Measurements from ENCODE around the gene SLC26A9.
A peak's percentile ranks its signal among the peaks of the same experiment; 100 is the strongest.

SLC26A9 gene

DNA sequence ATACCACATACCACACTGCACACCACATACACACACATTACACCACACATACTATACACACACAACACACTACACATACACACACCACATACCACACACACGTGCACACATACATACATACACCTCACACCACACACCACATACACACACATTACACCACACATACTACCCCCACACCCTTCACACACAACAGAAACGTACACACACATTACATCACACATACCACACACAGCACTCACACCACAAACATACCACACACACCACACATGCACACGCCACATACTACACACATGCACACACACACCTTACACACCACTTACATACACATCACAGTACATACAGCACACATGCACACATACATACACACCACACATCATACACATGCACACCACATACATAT, 31.5 kb upstream of the SLC26A9 start:
- TF ChIP-seq, protein P1, sequence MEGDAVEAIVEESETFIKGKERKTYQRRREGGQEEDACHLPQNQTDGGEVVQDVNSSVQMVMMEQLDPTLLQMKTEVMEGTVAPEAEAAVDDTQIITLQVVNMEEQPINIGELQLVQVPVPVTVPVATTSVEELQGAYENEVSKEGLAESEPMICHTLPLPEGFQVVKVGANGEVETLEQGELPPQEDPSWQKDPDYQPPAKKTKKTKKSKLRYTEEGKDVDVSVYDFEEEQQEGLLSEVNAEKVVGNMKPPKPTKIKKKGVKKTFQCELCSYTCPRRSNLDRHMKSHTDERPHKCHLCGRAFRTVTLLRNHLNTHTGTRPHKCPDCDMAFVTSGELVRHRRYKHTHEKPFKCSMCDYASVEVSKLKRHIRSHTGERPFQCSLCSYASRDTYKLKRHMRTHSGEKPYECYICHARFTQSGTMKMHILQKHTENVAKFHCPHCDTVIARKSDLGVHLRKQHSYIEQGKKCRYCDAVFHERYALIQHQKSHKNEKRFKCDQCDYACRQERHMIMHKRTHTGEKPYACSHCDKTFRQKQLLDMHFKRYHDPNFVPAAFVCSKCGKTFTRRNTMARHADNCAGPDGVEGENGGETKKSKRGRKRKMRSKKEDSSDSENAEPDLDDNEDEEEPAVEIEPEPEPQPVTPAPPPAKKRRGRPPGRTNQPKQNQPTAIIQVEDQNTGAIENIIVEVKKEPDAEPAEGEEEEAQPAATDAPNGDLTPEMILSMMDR (conservative IDR thresholded peaks at IDR 0.05; ENCODE audit: control insufficient read depth, insufficient read depth, low read depth, low read length), result no peak
- no peak overlapping the region for H3K4me3 ChIP-seq (ENCODE audit: control insufficient read depth, low read depth, low read length)
- no peak for DNase-seq (ENCODE audit: low read depth)

DNA sequence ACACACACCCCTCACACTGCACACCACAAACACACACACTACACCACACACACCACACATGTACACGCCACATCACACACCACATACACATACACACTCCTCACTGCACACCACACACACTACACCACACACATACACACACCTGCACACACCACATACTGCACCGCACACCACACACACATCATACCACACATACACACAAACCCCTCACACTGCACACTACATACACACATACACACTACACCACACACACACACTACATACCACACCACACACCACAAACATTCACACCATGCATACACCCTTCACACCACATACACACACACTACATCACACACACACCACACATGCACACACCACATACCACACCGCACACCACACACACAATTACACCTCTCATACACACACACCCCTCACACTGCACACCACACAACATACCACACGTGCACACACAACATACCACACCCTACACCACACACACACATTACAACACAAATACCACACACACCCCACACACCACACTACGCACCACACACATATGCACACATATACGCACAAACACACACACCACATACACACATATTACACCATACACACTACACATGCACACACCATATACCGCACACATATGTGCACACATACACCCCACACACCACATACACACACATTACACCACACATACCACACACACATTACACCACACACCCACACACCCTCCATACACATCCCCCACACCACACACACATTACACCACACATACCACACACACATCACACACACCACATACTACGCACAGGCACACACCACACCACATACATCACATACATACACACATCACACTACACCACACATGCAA, 30.3 kb upstream of the SLC26A9 start:
- H3K4me3 ChIP-seq (ENCODE audit: control insufficient read depth, low read depth, low read length), result no peak overlapping the region
- TF ChIP-seq, protein P1 (conservative IDR thresholded peaks at IDR 0.05; ENCODE audit: control insufficient read depth, insufficient read depth, low read depth, low read length), result no peak
- DNase-seq (ENCODE audit: low read depth), result no peak

DNA sequence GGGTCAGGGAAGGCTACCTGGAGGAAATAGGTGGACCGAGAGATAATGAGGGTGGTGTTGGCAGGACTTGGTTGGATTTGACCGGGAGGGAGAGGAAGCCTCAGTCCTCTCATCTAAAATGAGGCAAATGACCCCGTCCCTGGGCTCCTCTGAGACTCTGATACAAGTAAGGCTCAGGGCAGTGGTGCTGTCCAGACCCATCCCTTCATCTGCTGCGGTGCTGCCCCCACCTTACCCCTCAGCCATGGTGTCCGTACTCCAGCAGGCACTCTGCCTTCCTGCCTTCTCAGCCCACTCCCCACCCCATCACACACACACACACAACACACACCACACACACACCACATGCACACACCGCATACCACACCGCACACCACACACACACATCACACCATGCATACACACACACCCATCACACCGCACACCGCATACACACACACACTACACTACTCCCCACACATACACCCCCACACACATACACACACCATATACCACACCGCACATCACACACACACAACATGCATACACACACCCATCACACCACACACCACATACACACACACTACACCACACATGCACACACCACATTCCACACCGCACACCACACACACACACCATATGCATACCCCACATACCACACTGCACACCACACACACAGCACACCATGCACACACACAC, 29.4 kb upstream of the SLC26A9 start:
- no peak overlapping the region for H3K4me3 ChIP-seq (ENCODE audit: control insufficient read depth, low read depth, low read length)
- no peak for DNase-seq (ENCODE audit: low read depth)
- TF ChIP-seq, protein P1 (conservative IDR thresholded peaks at IDR 0.05; ENCODE audit: control insufficient read depth, insufficient read depth, low read depth, low read length), result no peak

DNA sequence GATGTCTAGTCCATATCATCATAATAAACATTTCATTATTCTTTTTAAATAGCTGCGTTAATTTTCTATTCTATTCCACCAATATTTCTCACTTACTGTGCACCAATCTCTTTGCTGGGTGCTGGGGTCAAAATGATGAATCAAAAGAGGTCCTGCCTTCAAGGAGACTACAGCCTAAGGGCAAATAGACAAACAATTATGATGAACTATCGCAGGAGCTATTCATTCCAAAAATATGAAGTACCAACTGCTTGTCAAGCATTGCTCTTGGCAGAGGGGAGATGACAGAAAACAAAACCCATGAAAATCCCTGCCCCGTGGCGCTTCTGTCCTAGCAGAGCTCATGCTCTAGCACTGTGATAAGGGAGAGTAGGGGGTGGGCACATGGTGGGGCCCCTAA, 28.8 kb upstream of the SLC26A9 start:
- DNase-seq (ENCODE audit: low read depth), result no peak
- no peak overlapping the region for H3K4me3 ChIP-seq (ENCODE audit: control insufficient read depth, low read depth, low read length)
- TF ChIP-seq, protein P1 (conservative IDR thresholded peaks at IDR 0.05; ENCODE audit: control insufficient read depth, insufficient read depth, low read depth, low read length), result no peak

DNA sequence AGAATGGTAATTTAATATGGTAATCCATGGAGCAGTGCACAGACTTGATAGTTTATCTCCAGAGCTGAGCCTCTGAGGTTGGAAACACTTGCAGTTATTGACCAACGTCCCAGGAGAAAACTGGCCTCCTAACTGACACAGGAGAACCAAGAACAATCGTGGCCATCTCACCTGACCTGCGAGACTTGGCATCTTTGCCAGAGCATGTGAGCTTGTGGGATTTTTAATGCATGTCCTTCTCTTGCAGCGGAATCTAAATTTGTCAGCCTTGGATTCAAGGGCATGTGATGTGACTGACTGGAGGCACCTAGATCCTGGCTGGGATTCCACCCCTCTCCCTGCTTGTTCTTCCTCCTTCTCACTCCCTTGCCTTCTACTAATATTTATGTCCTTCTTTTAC, 27.8 kb upstream of the SLC26A9 start:
- TF ChIP-seq, protein P1 (conservative IDR thresholded peaks at IDR 0.05; ENCODE audit: control insufficient read depth, insufficient read depth, low read depth, low read length), result no peak
- no peak for DNase-seq (ENCODE audit: low read depth)
- no peak overlapping the region for H3K4me3 ChIP-seq (ENCODE audit: control insufficient read depth, low read depth, low read length)

DNA sequence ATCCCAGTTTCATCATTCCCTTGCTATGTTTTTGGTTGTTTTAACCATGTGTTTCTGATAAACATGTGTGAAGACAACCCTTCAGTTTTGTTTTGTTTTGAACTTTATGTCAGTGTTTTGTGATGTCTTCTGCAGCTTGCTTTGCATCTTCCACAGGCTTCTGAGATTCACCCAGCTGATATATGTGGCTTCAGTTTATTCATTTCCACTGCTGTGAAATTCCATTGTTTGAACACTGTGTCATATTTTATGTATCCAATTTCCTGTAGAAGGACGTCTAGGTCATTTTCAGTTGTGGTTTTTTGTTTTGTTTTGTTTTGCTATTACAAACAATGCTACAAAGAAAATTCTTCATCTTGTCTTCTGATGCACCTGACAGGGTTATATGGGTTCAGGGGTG, 27.2 kb upstream of the SLC26A9 start:
- no peak overlapping the region for H3K4me3 ChIP-seq (ENCODE audit: control insufficient read depth, low read depth, low read length)
- peak; percentile 42 for DNase-seq (ENCODE audit: low read depth)
- TF ChIP-seq, protein P1 (conservative IDR thresholded peaks at IDR 0.05; ENCODE audit: control insufficient read depth, insufficient read depth, low read depth, low read length), result no peak

Measured in fibroblast of mammary gland (primary cell).